ENCODE data around the gene WDR37.

Gene WDR37

DNA sequence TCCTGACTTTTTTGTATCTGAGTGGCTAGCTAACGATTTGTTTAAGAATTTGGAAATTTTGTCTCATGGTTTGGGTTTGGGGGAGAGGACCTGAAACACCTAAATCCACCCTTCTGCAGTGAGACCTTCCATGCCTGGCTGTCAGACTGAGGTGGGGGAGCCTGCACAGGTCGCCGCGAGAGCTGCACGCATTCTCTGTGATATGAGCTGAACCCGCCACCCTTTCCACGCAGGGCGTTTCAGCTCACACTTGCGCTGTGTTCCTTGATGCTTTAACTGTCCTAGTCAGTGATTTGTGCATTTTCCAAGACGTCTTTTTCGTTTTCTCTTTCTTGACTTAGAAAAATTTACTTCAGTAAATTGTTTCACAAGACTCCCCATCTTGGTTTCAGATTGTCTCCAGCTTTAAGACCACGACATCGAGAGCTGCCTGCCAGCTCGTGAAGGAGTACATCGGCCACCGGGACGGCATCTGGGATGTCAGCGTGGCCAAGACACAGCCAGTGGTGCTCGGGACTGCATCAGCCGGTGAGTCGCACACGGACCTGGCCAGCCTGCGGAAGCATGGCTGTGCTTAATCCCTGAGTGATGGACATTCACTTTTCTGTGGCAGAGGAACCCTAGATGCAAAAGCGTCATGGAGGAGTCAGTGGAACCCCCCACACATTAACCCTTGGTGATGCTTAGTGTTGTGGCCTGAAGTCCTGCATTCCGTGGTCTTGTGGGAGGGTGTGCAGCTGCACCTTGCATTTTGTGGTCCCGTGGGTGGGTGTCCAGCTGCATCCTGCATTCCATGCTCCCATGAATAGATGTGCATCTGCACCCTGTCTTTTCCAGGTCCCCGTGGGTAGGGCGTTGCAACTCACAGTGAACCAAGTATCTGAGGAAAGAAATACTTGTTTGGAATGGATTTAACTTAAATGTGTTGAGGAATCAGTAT, 28.1 kb downstream of the WDR37 start:
- TF ChIP-seq, protein P1, sequence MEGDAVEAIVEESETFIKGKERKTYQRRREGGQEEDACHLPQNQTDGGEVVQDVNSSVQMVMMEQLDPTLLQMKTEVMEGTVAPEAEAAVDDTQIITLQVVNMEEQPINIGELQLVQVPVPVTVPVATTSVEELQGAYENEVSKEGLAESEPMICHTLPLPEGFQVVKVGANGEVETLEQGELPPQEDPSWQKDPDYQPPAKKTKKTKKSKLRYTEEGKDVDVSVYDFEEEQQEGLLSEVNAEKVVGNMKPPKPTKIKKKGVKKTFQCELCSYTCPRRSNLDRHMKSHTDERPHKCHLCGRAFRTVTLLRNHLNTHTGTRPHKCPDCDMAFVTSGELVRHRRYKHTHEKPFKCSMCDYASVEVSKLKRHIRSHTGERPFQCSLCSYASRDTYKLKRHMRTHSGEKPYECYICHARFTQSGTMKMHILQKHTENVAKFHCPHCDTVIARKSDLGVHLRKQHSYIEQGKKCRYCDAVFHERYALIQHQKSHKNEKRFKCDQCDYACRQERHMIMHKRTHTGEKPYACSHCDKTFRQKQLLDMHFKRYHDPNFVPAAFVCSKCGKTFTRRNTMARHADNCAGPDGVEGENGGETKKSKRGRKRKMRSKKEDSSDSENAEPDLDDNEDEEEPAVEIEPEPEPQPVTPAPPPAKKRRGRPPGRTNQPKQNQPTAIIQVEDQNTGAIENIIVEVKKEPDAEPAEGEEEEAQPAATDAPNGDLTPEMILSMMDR (conservative IDR thresholded peaks at IDR 0.05; ENCODE audit: low read depth, low read length): no peak
- no peak for DNase-seq (ENCODE audit: low read depth)
- no peak overlapping the region for H3K4me3 ChIP-seq (ENCODE audit: low read depth, low read length)

DNA sequence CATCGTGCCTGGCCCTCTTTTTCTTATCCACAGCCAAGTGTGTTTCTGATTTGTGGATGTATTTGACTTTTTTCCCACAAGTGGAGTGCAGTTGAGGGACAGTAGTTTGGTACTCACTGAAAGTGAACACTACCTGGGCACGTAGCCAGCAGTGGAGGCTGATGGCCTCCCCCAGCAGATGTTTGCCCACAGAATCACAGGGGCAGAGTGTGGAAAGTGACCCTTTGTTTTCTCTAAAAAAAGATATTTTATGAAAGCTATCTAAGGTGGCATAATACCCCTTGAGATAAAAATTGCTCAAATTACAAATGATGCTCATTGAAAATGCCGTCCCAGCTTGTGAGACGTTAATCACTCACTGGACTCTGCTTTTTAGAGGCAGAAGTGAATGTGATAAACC, 29.1 kb downstream of the WDR37 start:
- TF ChIP-seq, protein P1 (conservative IDR thresholded peaks at IDR 0.05; ENCODE audit: low read depth, low read length): no peak
- peak; percentile 29 for DNase-seq (ENCODE audit: low read depth)
- H3K4me3 ChIP-seq (ENCODE audit: low read depth, low read length): no peak overlapping the region

DNA sequence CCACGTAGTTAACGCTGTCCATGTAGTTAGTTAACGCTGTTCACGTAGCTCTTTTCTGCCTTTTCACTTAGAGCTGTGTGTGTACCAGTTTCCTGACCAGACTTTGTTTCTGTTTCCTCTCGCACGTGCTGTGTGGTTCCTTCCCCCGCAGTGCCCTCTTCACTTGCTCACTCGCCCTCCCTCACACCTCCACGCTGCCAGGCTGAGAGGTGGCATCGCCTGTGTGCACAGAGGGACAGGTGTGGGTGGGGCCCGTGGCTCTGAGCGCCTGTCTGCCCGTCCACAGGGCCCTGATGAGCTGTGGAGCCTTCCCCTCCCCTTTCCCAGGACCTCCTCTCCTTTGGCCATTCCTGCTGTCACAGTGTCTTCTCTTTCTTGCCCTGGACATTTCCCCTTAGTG, 30.6 kb downstream of the WDR37 start:
- DNase-seq (ENCODE audit: low read depth): no peak
- H3K4me3 ChIP-seq (ENCODE audit: low read depth, low read length): no peak overlapping the region
- TF ChIP-seq, protein P1 (conservative IDR thresholded peaks at IDR 0.05; ENCODE audit: low read depth, low read length): no peak

DNA sequence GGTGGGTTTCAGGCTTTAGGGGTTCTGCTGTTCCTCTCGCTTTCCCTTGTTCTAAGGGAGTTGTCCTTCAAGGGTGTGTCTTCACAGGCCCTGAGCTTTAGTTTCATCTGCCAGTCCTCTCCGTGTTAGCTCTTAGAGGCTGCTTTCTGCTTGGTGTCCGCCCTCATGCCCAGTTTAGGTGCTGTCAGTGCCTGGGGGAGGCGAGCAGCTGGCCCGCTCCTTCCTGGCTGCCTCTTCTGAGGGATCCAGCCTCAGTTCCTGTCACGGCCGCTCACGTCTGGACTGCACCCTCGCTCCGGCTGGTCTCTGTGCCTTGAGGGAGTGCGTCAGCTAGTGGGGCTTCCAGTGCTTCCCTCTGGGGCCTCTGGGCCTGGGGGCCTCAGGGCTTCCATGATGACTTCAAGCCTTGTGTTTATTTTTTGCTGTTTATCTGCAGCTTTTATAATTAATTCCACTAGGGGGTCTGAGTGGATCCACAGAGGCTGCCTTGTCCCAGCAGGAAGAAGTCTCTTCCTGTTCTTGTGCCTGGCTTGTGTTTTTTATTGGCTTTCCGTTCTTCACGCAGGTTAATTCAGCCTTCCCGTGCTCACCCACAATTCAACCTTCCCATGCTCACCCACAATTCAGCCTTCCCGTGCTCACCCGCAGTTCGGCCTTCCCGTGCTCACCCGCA, 33.0 kb downstream of the WDR37 start:
- TF ChIP-seq, protein P1 (conservative IDR thresholded peaks at IDR 0.05; ENCODE audit: low read depth, low read length): peak; percentile 13
- no peak for DNase-seq (ENCODE audit: low read depth)
- H3K4me3 ChIP-seq (ENCODE audit: low read depth, low read length): no peak overlapping the region

DNA sequence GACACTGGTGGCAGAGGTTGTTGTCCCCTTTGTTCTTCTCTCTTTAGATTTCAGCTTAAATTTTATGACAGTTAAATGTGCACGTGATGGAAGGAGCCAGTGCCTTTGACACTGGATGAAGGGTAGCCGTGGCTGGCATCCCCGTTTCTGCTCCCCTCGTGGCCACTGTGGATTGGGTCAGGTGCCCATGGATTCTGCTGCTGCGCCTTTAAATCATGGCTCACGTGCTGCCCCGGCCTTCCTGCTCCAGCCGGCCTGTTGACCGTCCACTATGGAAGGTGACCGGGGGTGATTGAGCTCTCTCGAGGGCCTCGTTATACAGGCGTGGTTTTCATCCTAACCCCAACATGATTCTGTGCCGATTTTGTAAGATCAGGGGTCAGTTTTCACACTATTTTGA, 34.5 kb downstream of the WDR37 start:
- TF ChIP-seq, protein P1 (conservative IDR thresholded peaks at IDR 0.05; ENCODE audit: low read depth, low read length): no peak
- no peak overlapping the region for H3K4me3 ChIP-seq (ENCODE audit: low read depth, low read length)
- DNase-seq (ENCODE audit: low read depth): no peak

DNA sequence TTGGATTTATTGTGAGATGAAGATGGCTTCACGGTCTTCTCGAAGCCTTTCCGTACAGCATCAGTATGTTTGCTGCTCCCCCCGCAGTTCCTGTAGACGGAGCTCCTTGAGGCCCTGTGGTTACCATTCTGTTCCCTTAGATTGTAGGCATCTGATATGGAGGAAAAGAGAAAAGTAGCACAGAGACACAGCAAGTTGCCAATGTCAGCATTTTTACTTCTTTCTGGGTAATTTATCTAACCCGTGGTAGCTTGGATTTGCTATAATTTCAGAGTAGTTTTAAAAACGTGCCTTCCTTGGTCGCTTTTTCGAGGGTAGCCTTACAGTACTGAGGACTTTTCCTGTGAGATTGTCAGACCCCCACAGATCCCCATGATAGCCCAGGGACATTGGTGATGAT, 37.5 kb downstream of the WDR37 start:
- TF ChIP-seq, protein P1 (conservative IDR thresholded peaks at IDR 0.05; ENCODE audit: low read depth, low read length): no peak
- DNase-seq (ENCODE audit: low read depth): no peak
- H3K4me3 ChIP-seq (ENCODE audit: low read depth, low read length): no peak overlapping the region
